Subcutaneous preadipocyte (primary cell): Measurements from ENCODE around the gene DNAH5. TPM values are rescaled to one million over a fixed set of nuclear protein-coding genes. Genes with fewer than 3 reads are reported as not detected.

Experiments used
- total RNA-seq: library from RNA; depleted of rRNA; stranded (reverse); fragments of >200 nt; gene quantifications from 2 replicates; pipeline ENCODE4 v1.2.3, GENCODE V29; 2012

Gene DNAH5, protein sequence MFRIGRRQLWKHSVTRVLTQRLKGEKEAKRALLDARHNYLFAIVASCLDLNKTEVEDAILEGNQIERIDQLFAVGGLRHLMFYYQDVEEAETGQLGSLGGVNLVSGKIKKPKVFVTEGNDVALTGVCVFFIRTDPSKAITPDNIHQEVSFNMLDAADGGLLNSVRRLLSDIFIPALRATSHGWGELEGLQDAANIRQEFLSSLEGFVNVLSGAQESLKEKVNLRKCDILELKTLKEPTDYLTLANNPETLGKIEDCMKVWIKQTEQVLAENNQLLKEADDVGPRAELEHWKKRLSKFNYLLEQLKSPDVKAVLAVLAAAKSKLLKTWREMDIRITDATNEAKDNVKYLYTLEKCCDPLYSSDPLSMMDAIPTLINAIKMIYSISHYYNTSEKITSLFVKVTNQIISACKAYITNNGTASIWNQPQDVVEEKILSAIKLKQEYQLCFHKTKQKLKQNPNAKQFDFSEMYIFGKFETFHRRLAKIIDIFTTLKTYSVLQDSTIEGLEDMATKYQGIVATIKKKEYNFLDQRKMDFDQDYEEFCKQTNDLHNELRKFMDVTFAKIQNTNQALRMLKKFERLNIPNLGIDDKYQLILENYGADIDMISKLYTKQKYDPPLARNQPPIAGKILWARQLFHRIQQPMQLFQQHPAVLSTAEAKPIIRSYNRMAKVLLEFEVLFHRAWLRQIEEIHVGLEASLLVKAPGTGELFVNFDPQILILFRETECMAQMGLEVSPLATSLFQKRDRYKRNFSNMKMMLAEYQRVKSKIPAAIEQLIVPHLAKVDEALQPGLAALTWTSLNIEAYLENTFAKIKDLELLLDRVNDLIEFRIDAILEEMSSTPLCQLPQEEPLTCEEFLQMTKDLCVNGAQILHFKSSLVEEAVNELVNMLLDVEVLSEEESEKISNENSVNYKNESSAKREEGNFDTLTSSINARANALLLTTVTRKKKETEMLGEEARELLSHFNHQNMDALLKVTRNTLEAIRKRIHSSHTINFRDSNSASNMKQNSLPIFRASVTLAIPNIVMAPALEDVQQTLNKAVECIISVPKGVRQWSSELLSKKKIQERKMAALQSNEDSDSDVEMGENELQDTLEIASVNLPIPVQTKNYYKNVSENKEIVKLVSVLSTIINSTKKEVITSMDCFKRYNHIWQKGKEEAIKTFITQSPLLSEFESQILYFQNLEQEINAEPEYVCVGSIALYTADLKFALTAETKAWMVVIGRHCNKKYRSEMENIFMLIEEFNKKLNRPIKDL (N-terminal part only)
- total RNA-seq: 0.39 and 0.73 TPM in 2 replicates

GRCh38 chr5:13944560-13945199 is at the start of gene DNAH5:
TSS of gene DNAH5 (minus strand) at chr5:13944688. CDS start at chr5:13944438, 250 bp downstream.

Other genes starting within 250 kb of the DNAH5 start
- 359 and 663 TPM in 2 replicates for gene TRIO, start 198.7 kb upstream of the DNAH5 start, total RNA-seq